SKM-1 treated with dmso at 0.1 percent for 144 hours (cell line): ENCODE results near the gene TGFBR3L.
"Not testable (repeated sequence)": the region's sequence is repeated elsewhere in the genome, so short reads cannot be mapped to it uniquely, and the experiment has no call there.

Source experiments
- DNase-seq: peaks from one replicate; lab custom pipeline; 2025; ENCODE audit not compliant: unreplicated experiment; lab: John Stamatoyannopoulos, UW

The TGFBR3L gene

DNA sequence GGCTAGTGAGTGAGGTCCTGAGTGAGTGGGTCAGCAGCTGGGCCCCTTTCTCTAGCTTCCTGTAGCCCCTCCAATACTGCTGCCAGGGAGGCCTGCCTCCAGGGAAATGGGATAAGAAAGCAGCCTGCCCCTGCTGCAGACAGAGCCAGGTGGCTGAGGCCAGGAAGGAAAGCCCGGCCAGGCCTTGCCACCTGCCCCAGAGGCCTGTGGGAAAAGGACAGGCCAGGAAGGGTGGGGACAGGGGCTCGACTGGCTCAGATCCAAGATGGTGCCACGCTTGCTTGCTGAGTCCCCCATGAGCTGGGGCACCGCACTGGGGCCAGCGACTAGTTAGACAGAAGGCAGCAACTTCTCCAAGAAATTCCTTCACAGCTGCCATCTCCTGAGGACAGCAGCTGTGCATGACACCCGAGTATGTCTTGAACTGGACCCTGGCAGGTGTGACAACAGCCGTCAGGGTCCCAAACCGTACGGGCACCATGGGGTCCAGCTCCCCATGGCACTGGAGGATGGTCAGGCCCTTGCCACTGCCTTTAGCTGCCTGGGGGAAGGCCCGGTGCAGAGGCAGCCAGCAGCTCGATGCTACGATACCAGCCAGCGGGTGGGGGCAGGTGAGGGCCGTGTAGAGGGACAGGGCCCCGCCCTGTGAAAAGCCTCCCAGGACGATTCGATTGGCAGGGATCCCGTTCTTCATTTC lies 35.4 kb upstream of the TGFBR3L start:
- no peak for DNase-seq

DNA sequence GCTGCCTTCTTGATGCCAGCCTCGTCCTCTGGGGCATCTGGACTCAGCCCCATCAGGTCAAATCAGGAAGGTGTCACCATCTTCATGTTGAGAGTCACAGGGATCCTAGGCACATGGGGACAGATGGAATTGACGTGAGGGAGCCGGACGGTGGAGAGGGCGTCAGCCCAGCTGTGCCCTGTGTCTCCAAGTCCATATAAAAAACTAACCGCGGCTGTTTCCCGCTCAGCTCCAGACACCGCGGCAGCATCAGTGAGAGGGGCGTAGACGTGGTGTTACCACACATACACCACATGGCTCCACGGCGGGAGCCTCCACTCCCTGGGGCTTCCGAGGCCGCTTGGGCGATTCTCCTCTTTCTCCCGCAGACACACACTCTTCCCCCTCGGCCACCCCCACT lies 34.8 kb upstream of the TGFBR3L start:
- no peak for DNase-seq

DNA sequence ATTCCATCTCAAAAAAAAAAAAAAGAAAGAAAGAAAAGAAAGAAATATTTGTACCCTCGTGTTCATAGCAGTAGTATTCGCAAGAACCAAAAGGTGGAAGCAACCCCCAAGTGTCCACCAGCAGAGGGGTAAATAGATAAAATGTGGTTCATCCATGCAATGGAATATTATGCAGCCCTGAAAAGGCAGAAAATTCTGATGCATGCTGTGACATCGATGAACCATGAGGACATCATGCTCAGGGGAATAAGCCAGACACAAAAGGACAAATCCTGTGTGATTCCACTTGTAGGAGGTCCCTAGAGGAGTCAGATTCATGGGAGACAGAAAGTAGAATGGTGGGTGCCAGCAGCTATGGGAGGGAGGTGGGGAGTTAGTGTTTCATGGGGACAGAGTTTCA lies 32.7 kb upstream of the TGFBR3L start:
- DNase-seq, result no peak

DNA sequence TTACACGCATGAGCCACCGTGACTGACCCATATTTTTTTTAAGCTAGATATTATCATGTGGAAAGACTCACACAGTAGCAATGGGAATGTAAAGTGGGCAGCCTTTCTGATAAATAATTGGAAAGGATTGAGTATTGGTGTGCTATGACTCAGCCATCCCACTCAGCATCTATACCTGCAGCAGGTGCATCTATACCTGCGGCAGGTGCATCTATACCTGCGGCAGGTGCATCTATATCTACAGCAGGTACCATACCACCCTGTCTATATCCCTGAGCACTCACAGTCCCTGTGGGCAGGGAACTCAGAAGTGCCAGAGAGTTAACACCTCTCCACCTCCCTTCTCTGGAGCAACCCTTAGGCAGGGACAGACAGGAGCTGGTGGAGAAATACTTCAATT lies 31.5 kb upstream of the TGFBR3L start:
- no peak for DNase-seq

DNA sequence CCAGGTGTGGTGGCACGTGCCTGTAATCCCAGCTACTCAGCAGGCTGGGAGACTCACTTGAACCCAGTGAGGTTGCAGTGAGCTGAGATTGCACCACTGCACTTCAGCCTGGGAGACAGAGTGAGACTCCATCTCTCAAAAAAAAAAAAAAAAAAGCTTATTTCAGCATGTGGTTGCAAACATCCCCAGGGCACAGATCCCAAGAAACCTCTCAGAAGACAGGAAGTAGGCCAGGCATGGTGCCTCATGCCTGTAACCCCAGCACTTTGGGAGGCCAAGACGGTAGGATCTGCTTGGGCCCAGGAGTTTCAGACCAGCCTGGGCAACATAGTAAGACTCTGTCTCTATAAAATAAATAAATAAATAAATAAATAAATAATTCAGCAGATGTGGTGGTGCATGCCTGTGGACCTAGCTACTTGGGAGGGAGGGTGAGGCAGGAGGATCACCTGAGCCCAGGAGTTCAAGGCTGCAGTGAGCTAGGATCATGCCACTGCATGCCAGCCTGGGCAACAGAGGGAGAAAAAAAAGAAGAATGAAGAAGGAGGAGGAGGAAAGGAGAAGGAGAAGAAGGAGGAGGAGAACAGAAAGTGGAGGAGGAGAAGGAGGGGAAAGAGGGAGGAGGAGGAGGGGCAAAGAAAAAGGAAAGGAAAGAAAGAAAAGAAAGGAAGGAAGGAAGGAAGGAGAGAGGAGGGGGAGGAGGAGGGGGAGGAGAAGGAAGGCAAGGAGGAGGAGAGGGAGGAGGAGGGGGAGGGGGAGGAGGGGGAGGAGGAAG lies 30.6 kb upstream of the TGFBR3L start:
- no peak for DNase-seq

DNA sequence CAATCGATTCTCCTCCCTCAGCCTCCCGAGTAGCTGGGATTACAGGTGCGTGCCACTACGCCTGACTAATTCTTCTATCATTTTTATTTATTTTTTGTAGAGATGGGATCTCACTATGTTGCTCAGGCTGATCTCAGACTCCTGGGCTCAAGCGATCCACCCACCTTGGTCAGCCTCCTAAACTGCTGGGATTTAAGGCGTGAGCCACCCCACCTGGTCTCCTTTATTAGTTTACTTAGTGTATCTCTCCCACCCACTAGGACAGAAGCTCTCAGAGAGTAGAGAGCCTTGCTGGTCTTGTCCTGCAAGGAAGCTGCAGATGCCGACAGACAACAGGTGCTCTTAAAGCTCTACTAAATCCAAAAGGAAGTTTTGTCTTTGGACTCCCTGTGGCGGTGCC lies 28.8 kb upstream of the TGFBR3L start:
- DNase-seq, result no peak

DNA sequence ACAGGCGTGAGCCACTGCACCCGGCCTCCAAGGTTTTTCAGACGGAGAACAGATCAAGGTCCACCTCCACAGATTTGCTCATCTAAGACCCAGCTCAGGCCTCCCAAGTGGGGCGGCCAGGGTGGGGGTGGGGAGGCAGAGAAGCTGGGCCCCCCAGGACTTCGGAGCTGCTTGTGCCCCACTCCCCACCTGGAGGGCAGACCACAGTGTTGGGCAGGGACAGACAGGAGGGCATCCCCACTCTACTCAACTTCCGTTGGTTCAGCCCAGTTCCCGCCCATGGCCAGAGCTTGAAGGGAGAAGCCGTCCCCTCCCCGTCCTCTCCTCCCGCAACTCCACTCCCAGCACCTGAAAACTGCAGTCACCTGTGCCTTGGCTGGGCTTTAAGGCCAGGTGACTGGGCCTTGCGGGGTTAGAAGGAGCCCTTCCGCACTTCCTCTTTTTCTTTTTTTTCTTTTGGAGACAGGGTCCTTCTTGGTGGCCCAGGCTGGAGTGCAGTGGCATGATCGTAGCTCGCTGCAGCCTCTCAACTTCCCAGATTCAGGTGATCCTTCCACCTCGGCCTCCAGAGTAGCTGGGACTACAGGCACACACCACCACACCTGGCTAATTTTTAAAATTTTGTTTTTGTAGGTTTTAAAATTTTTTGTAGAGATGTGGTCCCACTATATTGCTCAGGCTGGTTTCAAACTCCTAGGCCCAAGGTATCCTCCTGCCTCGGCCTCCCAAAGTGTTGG lies 27.1 kb upstream of the TGFBR3L start:
- no peak for DNase-seq

DNA sequence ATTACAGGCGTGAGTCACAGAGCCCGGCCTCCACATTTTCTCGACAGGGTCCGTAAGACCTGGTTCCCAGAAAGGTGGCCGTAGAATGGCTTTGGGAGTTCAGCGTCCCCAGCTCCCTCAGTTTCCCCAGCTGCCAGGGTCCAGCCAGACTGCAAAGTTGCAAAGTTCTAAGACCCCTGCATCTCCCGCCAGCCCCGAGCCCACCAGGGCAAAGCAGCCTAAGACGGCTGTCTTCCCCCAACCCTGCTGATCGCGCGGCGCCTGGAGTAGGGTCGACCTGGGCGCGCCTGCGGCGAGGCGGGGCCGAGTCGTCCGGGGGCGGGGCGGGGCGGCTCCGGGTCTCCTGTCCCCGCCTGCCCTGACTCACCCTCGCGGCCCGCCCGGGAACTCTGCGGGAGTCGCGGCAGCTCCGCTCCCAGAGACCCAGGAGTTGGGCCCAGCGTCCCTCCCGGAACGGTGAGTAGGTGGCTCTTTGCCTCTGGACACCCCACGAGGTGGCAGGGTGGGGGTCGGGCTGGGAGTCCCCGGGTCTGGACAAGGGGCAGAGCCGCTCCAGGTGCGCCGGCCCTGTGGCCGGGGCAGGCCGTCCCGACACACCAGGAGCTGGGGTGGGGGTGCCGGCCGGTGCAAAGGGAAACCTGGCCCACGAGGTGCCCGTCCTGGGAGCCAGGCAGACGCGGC lies 26.3 kb upstream of the TGFBR3L start, which contains the start of gene LRRC8E:
LRRC8E (plus strand) TSS at position 366 of the 681 bp plus-strand sequence. CDS start 7,094 bp downstream, outside the sequence.
- no peak for DNase-seq

DNA sequence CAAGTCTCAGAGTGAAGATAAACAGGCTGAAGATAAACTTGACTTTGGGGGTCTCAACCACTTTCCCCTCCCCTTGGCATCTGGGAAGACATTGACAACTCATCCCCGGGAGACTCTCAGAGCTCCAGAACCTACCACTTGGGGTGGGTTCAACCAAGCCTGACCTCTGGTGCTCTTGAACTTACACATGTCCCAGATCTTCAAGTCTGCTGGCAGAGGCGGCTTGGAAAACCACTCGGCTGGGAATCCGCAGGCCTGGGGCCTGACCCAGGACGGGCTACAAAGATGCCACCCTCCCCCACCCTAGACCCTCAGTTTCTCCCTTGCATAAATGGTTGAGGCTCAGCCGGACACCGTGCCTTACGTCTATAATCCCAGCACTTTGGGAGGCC lies 25.8 kb upstream of the TGFBR3L start:
- DNase-seq, result no peak

DNA sequence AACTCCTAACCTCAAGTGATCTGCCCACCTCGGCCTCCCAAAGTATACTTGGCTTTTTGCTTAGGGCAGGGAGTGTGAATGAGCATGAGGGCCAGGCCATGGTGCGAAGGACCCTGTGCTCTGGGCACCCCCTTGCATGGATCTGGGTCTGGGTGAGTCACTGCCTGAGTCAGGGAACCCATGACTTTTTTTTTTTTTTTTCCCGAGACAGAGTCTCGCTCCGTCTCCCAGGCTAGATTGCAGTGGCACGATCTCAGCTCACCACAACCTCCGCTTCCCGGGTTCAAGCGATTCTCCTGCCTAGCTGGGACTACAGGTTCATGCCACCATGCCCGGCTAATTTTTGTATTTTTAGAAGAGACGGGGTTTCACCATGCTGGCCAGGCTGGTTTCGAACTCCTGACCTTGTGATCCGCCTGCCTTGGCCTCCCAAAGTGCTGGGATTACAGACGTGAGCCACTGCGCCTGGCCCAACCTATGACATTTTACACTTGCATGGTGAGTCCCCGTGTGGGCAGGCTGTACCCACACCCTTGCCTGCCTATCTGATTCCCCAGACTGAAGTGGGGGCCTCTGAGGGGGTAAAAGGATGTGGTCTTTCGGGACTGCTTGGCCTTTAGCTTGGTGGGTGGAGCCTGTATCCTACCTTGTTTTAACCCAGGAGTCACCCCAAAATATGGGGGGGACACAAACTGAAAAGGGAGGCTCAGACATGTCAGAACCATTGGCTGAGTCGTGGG lies 21.1 kb upstream of the TGFBR3L start:
- not testable (repeated sequence) for DNase-seq

DNA sequence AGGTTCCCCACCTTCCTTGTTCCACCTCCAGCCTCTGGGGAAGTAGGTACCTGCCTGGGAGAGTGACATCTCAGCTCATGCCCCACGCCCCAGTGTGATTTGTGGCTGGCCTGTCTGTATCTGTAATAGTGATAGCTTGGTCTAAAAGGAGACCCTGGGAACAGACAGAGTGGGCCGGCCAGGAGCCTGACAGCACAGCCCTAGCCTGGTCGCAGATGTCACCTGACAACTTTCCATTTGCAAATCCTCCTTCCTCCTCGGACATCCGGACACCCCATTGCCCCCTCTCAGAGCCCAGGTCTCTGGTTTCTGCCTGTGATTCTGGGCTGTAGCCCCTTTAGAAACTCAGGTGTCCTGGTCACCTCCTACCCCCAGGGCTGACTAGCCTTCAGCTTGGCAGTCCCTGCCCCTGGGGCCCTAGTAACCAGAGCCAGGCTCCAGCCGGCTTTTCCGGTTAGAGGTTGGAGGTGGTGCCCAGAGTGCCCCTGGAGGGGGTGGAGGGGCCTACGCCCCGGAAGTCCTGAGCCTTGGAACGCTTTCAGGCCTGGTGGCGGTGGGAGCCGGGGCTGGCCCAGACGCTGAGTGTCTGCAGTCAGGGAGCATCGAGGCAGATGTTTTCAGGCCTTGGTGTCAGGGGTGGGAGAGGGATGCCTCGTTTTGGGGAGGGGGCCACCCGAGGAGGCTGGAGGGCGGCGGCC lies 19.9 kb upstream of the TGFBR3L start:
- DNase-seq, result no peak

DNA sequence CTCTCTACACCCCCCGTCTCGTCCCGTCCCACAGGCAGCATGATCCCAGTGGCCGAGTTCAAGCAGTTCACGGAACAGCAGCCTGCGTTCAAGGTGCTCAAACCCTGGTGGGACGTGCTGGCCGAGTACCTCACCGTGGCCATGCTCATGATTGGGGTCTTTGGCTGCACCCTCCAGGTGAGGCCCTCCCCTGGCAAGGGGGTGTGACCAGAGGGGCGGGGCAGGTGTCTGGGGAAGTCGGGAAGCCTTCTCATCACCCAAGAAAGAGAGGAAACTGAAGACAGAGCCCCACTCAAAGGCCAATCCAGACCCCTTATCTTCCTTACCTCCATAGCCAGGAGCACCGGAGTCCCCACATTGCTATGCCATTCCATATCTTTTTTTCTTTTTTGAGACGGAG lies 19.1 kb upstream of the TGFBR3L start:
- DNase-seq, result no peak

DNA sequence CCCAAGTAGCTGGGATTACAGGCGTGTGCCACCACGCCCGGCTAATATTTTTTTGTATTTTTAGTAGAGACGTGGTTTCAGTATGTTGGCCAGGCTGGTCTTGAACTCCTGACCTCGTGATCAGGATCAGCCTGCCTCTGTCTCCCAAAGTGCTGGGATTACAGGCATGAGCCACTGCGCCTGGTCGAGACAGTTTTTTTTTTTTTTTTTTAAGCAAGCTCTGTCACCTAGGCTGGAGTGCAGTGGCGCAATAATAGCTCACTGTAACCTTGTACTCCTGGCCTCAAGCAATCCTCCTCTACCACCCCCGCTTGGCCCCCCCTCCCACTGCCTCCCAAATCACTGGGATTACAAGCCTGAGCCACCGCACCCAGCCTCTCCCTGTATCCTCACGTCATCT lies 17.3 kb upstream of the TGFBR3L start:
- no peak for DNase-seq

DNA sequence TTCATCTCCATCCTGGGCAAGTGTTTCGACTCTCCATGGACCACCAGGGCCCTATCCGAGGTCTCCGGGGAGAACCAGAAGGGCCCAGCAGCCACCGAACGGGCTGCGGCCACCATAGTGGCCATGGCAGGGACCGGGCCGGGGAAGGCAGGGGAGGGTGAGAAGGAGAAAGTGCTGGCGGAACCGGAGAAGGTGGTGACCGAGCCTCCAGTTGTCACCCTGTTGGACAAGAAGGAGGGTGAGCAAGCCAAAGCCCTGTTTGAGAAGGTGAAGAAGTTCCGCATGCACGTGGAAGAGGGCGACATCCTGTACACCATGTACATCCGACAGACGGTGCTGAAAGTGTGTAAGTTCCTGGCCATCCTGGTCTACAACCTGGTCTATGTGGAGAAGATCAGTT lies 15.7 kb upstream of the TGFBR3L start:
- no peak for DNase-seq

DNA sequence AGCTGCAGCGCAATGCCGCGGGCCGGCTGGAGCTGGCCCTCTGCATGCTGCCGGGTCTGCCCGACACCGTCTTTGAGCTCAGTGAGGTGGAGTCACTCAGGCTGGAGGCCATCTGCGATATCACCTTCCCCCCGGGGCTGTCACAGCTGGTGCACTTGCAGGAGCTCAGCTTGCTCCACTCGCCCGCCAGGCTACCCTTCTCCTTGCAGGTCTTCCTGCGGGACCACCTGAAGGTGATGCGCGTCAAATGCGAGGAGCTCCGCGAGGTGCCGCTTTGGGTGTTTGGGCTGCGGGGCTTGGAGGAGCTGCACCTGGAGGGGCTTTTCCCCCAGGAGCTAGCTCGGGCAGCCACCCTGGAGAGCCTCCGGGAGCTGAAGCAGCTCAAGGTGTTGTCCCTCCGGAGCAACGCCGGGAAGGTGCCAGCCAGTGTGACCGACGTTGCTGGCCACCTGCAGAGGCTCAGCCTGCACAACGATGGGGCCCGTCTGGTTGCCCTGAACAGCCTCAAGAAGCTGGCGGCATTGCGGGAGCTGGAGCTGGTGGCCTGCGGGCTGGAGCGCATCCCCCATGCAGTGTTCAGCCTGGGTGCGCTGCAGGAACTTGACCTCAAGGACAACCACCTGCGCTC lies 14.8 kb upstream of the TGFBR3L start:
- DNase-seq, result no peak

DNA sequence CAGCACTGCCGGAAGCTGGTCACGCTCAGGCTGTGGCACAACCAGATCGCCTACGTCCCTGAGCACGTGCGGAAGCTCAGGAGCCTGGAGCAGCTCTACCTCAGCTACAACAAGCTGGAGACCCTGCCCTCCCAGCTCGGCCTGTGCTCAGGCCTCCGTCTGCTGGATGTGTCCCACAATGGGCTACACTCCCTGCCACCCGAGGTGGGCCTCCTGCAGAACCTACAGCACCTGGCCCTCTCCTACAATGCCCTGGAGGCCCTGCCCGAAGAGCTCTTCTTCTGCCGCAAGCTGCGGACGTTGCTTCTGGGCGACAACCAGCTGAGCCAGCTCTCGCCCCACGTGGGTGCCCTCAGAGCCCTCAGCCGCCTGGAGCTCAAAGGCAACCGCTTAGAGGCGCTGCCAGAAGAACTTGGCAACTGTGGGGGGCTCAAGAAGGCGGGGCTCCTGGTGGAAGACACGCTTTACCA lies 14.2 kb upstream of the TGFBR3L start:
- DNase-seq, result no peak

DNA sequence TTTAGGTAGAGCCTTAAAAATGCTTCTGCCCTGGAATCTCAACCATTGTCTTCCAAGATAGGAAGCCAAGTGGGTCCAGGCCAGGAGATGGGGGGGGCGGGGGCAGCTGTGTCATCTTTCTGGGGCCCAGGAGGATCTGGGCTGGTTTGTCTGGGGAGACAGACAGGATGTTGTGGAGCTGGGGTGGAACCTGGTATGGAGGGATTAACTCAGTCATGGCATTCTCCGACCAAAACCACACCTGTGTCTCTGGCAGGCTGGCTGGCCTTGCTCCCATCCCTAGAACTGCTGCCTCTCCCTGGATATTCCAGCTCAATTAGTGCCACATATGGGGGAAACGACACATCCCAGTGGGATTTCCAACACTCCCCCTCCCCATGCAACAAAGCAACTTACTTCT lies 13.7 kb upstream of the TGFBR3L start:
- no peak for DNase-seq

DNA sequence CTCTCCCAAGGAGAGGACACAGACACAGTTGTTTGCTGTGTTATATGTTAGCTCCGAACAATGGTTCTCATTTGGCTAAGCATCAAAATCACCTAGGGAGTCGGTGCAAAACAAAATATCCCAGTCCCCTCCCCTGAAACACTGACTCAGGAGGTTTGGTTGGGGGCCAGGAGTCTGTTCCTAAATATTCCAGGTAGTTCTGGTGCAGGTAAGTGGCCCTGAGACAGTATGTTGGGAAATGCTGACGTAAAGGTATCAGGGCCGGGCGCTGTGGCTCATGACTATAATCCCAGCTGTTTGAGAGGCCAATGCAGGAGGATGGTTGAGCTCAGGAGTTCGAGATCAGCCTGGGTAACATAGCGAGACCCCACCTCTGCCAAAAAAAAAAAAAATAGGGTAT lies 13.3 kb upstream of the TGFBR3L start:
- DNase-seq, result no peak

DNA sequence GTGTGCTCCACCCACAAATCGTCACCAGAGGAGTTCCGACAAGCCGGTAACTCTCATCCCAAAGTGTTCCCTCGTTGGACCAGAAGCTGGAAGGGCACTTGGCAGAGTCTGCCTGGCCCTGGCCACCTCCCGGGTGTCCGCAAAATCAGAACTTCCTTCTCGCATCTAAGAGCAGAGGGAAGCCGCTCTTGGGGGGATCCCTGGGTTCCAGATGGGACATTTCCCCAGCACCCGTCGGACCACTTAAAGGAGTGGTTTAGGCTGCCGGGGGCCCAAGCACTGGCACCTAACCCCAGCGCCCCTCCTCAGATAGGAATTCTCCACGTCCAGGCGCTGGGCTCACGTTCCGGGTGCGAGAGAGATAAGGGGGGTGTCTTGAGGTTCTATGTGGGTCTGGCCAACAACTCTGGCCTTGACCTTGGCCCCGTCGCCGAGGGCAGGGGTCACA lies 11.8 kb upstream of the TGFBR3L start:
- no peak for DNase-seq
